NCI-H2029 treated with DMSO at 0.1 percent for 48 hours (cell line): ENCODE measurements around the gene SH3PXD2B.
"Not testable (repeated sequence)": the region's sequence is repeated elsewhere in the genome, so short reads cannot be mapped to it uniquely, and the experiment has no call there.

Source experiments
- DNase-seq: peaks from one replicate; lab custom pipeline; 2025; lab: John Stamatoyannopoulos, UW

SH3PXD2B gene

GRCh38 chr5:172365948-172366608 lies 88.2 kb downstream of the SH3PXD2B start:
- DNase-seq = no peak

- DNase-seq = no peak
Measured at GRCh38 chr5:172364773-172365172, 89.6 kb downstream of the SH3PXD2B start.

GRCh38 chr5:172362755-172363154 lies 91.6 kb downstream of the SH3PXD2B start:
- DNase-seq = no peak

- DNase-seq = no peak
Measured at GRCh38 chr5:172361566-172362238, 92.6 kb downstream of the SH3PXD2B start.

GRCh38 chr5:172358345-172358744 lies 96.0 kb downstream of the SH3PXD2B start:
- no peak for DNase-seq

GRCh38 chr5:172356527-172356926 lies 97.8 kb downstream of the SH3PXD2B start:
- DNase-seq = no peak

- no peak for DNase-seq
Measured at GRCh38 chr5:172356047-172356446, 98.3 kb downstream of the SH3PXD2B start.

GRCh38 chr5:172353846-172354245 lies 100.5 kb downstream of the SH3PXD2B start:
- no peak for DNase-seq

GRCh38 chr5:172353271-172353812 lies 101.0 kb downstream of the SH3PXD2B start:
- DNase-seq = no peak

GRCh38 chr5:172352526-172352925 lies 101.8 kb downstream of the SH3PXD2B start:
- DNase-seq = not testable (repeated sequence)

- DNase-seq = no peak
Measured at GRCh38 chr5:172351240-172351778, 103.0 kb downstream of the SH3PXD2B start.

GRCh38 chr5:172350212-172351181 lies 103.8 kb downstream of the SH3PXD2B start:
- DNase-seq = no peak

- not testable (repeated sequence) for DNase-seq
Measured at GRCh38 chr5:172348733-172349132, 105.6 kb downstream of the SH3PXD2B start.

GRCh38 chr5:172348084-172348483 lies 106.2 kb downstream of the SH3PXD2B start:
- DNase-seq = no peak

GRCh38 chr5:172347496-172348052 lies 106.8 kb downstream of the SH3PXD2B start:
- DNase-seq = no peak

GRCh38 chr5:172345881-172346280 lies 108.4 kb downstream of the SH3PXD2B start:
- no peak for DNase-seq

GRCh38 chr5:172344855-172345409 lies 109.4 kb downstream of the SH3PXD2B start:
- DNase-seq = no peak

- DNase-seq = no peak
Measured at GRCh38 chr5:172343741-172344140, 110.6 kb downstream of the SH3PXD2B start.

GRCh38 chr5:172342918-172343317 lies 111.4 kb downstream of the SH3PXD2B start:
- DNase-seq = no peak

- no peak for DNase-seq
Measured at GRCh38 chr5:172339264-172340180, 114.8 kb downstream of the SH3PXD2B start.
